Smooth muscle cell (in vitro differentiated cells): ENCODE data around the gene SIGLEC8. TPM values are rescaled to one million over a fixed set of nuclear protein-coding genes. Genes with fewer than 3 reads are reported as not detected.

Experiments used
- DNase-seq: peaks from one replicate; lab custom pipeline; 2025; ENCODE audit not compliant: unreplicated experiment; lab: John Stamatoyannopoulos, UW
- H2AFZ ChIP-seq: fragments of 200-600 bp; sonication (generic); 2 replicates; pipeline ENCODE4 v1.6.0; 2016; ENCODE audit warnings: antibody characterized with exemption, low read depth, mild to moderate bottlenecking
- H3F3A ChIP-seq: fragments of 200-600 bp; sonication (generic); 2 replicates; pipeline ENCODE4 v1.6.0; 2017; ENCODE audit warnings: antibody characterized with exemption, low read depth
- H3K27ac ChIP-seq: fragments of 200-600 bp; sonication (generic); 2 replicates; pipeline ENCODE4 v1.5.1; 2016; ENCODE audit warnings: low read depth, mild to moderate bottlenecking
- H3K27me3 ChIP-seq: fragments of 200-600 bp; sonication (generic); 2 replicates; pipeline ENCODE4 v1.6.1; 2016; ENCODE audit warnings: low read depth, mild to moderate bottlenecking
- H3K36me3 ChIP-seq: fragments of 200-600 bp; sonication (generic); 2 replicates; pipeline ENCODE4 v1.5.1; 2016; ENCODE audit warnings: low read depth
- H3K4me1 ChIP-seq: fragments of 200-600 bp; sonication (generic); 2 replicates; pipeline ENCODE4 v1.5.1; 2016; ENCODE audit warnings: low read depth
- H3K4me2 ChIP-seq: fragments of 200-600 bp; sonication (generic); 2 replicates; pipeline ENCODE4 v1.6.0; 2016; ENCODE audit warnings: mild to moderate bottlenecking
- H3K4me3 ChIP-seq: fragments of 200-600 bp; sonication (generic); 2 replicates; pipeline ENCODE4 v1.5.1; 2016; ENCODE audit warnings: mild to moderate bottlenecking
- H3K79me2 ChIP-seq: fragments of 200-600 bp; sonication (generic); 2 replicates; pipeline ENCODE4 v1.6.0; 2016; ENCODE audit warnings: low read depth, mild to moderate bottlenecking
- H3K9ac ChIP-seq: fragments of 200-600 bp; sonication (generic); 2 replicates; pipeline ENCODE4 v1.6.0; 2016; ENCODE audit warnings: low read depth
- H3K9me3 ChIP-seq: fragments of 200-600 bp; sonication (generic); replicated peaks from 2 replicates; pipeline ENCODE4 v1.5.1; 2016; ENCODE audit warnings: low read depth
- H4K20me1 ChIP-seq: fragments of 200-600 bp; sonication (generic); 2 replicates; pipeline ENCODE4 v1.6.0; 2016; ENCODE audit warnings: low read depth
- CTCF ChIP-seq: fragments of 200-600 bp; sonication (generic); IDR thresholded peaks from 2 replicates; pipeline ENCODE4 v1.5.1; 2017; ENCODE audit warnings: borderline replicate concordance, mild to moderate bottlenecking, antibody characterized with exemption; ENCODE audit not compliant: insufficient read depth, poor library complexity, severe bottlenecking
- WGBS: methylation state at CpG from one replicate; pipeline ENCODE4 v1.1.7; 2016; ENCODE audit warnings: low lambda C conversion rate; 5-methylcytosine and 5-hydroxymethylcytosine counted together
- polyA plus RNA-seq: library from polyadenylated mRNA; unstranded; fragments of >200 nt; fragmentation: Nextera tagmentation; extraction: Ambion mirVana; gene quantifications from 2 replicates; pipeline ENCODE4 v1.2.1, GENCODE V29; 2016
- total RNA-seq: library from RNA; depleted of rRNA; stranded (reverse); fragments of >200 nt; gene quantifications from 2 replicates; pipeline ENCODE4 v1.2.3, GENCODE V29; 2014

The SIGLEC8 gene
- total and polyA plus RNA-seq, 2 experiments from 2014 or later = not detected

GRCh38 chr19:51415187-51415586 is 43.1 kb downstream of the SIGLEC8 start:
- no peak for DNase-seq
- H3K36me3 ChIP-seq = no peaks in the 10 kb centered on the region
- no peaks in the 10 kb centered on the region for H3F3A ChIP-seq
- H3K27ac ChIP-seq = no peak overlapping the region
- WGBS = 89% methylated on average over 12 of the region's 12 CpGs
- H3K9ac ChIP-seq = no peak overlapping the region
- H3K4me2 ChIP-seq = no peak overlapping the region
- H4K20me1 ChIP-seq = no peaks in the 10 kb centered on the region
- no peaks in the 10 kb centered on the region for H3K9me3 ChIP-seq
- no peak for TF ChIP-seq CTCF
- no peak overlapping the region for H3K4me3 ChIP-seq
- no peaks in the 10 kb centered on the region for H3K27me3 ChIP-seq
- H2AFZ ChIP-seq = no peak overlapping the region
- H3K79me2 ChIP-seq = no peaks in the 10 kb centered on the region
- H3K4me1 ChIP-seq = no peaks in the 10 kb centered on the region

- 94% methylated on average over 15 of the region's 15 CpGs for WGBS
Observed at GRCh38 chr19:51410950-51411748, 47.1 kb downstream of the SIGLEC8 start.

GRCh38 chr19:51407511-51408131 is 50.6 kb downstream of the SIGLEC8 start:
- Histone ChIP-seq H3F3A (no peaks in the 10 kb centered on the region), H2AFZ (no peak overlapping the region), H3K79me2 (no peaks in the 10 kb centered on the region), H3K4me2 (no peak overlapping the region), H3K9ac (no peak overlapping the region), H3K27me3 (no peaks in the 10 kb centered on the region), H3K4me3 (no peak overlapping the region), H4K20me1 (no peaks in the 10 kb centered on the region), H3K4me1 (no peaks in the 10 kb centered on the region), H3K9me3 (no peaks in the 10 kb centered on the region), H3K27ac (no peak overlapping the region), H3K36me3 (no peaks in the 10 kb centered on the region)
- WGBS = 58% methylated on average over 6 of the region's 6 CpGs
- peak; percentile 19 for TF ChIP-seq CTCF
- no peak for DNase-seq

More at GRCh38 chr19:51410950-51411748, 47.1 kb downstream of the SIGLEC8 start:
- H3K36me3 ChIP-seq = no peaks in the 10 kb centered on the region
- H3K9ac ChIP-seq = no peak overlapping the region
- H3K79me2 ChIP-seq = no peaks in the 10 kb centered on the region
- TF ChIP-seq CTCF = no peak
- H3F3A ChIP-seq = no peaks in the 10 kb centered on the region
- H4K20me1 ChIP-seq = no peaks in the 10 kb centered on the region
- DNase-seq = no peak
- no peaks in the 10 kb centered on the region for H3K9me3 ChIP-seq
- no peak overlapping the region for H2AFZ ChIP-seq
- H3K4me3 ChIP-seq = no peak overlapping the region
- H3K4me1 ChIP-seq = no peaks in the 10 kb centered on the region
- no peaks in the 10 kb centered on the region for H3K27me3 ChIP-seq
- no peak overlapping the region for H3K4me2 ChIP-seq
- no peak overlapping the region for H3K27ac ChIP-seq

GRCh38 chr19:51402117-51402516 is 56.1 kb downstream of the SIGLEC8 start:
- 95% methylated on average over 9 of the region's 9 CpGs for WGBS
- Histone ChIP-seq H2AFZ (no peak overlapping the region), H3K27me3 (no peaks in the 10 kb centered on the region), H3K4me3 (no peak overlapping the region), H3K9me3 (no peaks in the 10 kb centered on the region), H4K20me1 (no peaks in the 10 kb centered on the region), H3K27ac (no peak overlapping the region), H3K9ac (no peak overlapping the region), H3K36me3 (no peaks in the 10 kb centered on the region), H3K4me2 (no peak overlapping the region), H3F3A (no peaks in the 10 kb centered on the region), H3K79me2 (no peaks in the 10 kb centered on the region), H3K4me1 (no peaks in the 10 kb centered on the region)
- DNase-seq = no peak
- no peak for TF ChIP-seq CTCF
